Lower leg skin (tissue), 3 donors: ENCODE data around the gene PMM2.

Experiments
- CTCF ChIP-seq, 3 donors: fragments of 450-650 bp; IDR thresholded peaks; one replicate each; pipeline ENCODE4 v1.5.1; 2016; ENCODE audit warnings: antibody characterized with exemption in 3 of 3, mild to moderate bottlenecking in 3 of 3, moderate library complexity in 2 of 3
- POLR2A ChIP-seq, 2 donors: fragments of 450-650 bp; IDR thresholded peaks; one replicate each; pipeline ENCODE4 v1.6.1; 2016 to 2017; ENCODE audit warnings: antibody characterized with exemption in 2 of 2, mild to moderate bottlenecking in 1 of 2, moderate library complexity in 1 of 2

GRCh38 chr16:8855972-8856371 lies 58.3 kb downstream of the PMM2 start:
- TF ChIP-seq CTCF (IDR thresholded peaks at IDR 0.05) = no peak
- no peak for TF ChIP-seq POLR2A (IDR thresholded peaks at IDR 0.05)
